ENCODE data around the gene TMEM52.

The TMEM52 gene

DNA sequence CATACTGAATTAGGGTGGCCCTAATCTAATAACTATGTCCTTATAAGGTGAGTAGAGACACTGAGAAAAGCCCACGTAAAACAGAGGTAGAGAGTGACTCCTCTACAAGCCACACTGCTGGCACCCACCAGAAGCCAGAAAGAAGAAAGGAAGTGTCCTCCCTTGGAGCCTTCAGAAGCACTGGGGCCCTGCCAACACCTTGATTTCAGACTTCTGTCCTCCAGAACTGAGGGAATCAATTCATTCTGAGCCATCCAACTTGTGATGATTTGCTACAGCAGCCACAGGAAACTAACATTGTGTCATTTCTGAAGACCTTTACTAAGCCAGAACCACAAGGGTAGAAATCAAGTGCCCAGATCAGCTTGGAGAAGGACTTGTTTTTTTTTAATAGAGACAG lies 43.1 kb downstream of the TMEM52 start:
- TF ChIP-seq GATA2 (IDR thresholded peaks at IDR 0.05; ENCODE audit: low read depth, low read length) (no peak), GATA3 (IDR thresholded peaks at IDR 0.05; ENCODE audit: low read depth, low read length) (no peak)

- TF ChIP-seq GATA3 (IDR thresholded peaks at IDR 0.05; ENCODE audit: low read depth, low read length) (no peak), GATA2 (IDR thresholded peaks at IDR 0.05; ENCODE audit: low read depth, low read length) (no peak)
Observed at GRCh38 chr1:1874901-1875300, 44.2 kb downstream of the TMEM52 start.

GRCh38 chr1:1873186-1873585 lies 45.9 kb downstream of the TMEM52 start:
- TF ChIP-seq GATA2 (IDR thresholded peaks at IDR 0.05; ENCODE audit: low read depth, low read length) (no peak), GATA3 (IDR thresholded peaks at IDR 0.05; ENCODE audit: low read depth, low read length) (no peak)

GRCh38 chr1:1872329-1872994 lies 46.6 kb downstream of the TMEM52 start:
- TF ChIP-seq GATA3 (IDR thresholded peaks at IDR 0.05; ENCODE audit: low read depth, low read length), result no peak
- no peak for TF ChIP-seq GATA2 (IDR thresholded peaks at IDR 0.05; ENCODE audit: low read depth, low read length)

DNA sequence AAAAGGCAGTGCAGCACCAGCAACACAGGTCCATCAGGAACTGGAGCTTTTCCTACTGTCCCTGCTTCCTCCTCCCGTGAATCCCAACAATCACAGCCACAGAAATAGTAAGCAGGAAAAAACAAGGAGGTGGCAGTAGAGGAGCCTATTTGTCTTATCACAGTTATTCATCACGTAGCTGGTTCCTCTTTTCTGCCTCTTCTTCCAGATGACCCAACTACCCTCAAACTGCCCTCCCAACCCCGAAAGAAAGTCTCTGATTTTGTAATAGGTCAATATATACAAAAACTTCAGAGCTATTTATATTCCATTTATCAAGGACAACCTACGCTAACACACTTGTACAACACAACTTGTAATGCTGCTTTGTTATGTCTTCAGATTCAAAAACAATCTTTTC lies 49.6 kb downstream of the TMEM52 start:
- TF ChIP-seq GATA3 (IDR thresholded peaks at IDR 0.05; ENCODE audit: low read depth, low read length) (no peak), GATA2 (IDR thresholded peaks at IDR 0.05; ENCODE audit: low read depth, low read length) (no peak; the same call in 1 of the 2 replicates)

Measured in SH-SY5Y (cell line).